Gastroesophageal sphincter (tissue), 3 donors: ENCODE data around the gene SORCS3.
"Not testable (repeated sequence)": the region's sequence is repeated elsewhere in the genome, so short reads cannot be mapped to it uniquely, and the experiment has no call there.

Source experiments
- CTCF ChIP-seq, 4 experiments: fragments of 200-600 bp in 2 of 4; fragments of 450-650 bp in 2 of 4; sonication (generic) in 1 of 4; IDR thresholded peaks; one replicate each; pipeline ENCODE4 v1.5.1; 2017 to 2019; ENCODE audit warnings: antibody characterized with exemption in 4 of 4, mild to moderate bottlenecking in 2 of 4, moderate library complexity in 2 of 4
- POLR2AphosphoS5 ChIP-seq: sonication (generic); formaldehyde crosslinking; IDR thresholded peaks from one replicate; pipeline ENCODE4 v1.6.1; 2017; ENCODE audit warnings: antibody characterized with exemption

GRCh38 chr10:104703262-104703661 is 62.2 kb downstream of the SORCS3 start:
- TF ChIP-seq CTCF (IDR thresholded peaks at IDR 0.05); POLR2AphosphoS5: not testable (repeated sequence)
